A673 (cell line): ENCODE results near the gene AGBL2.

Experiments
- CTCF ChIP-seq: fragments of 300-800, 200-600 bp; sonication (generic); conservative IDR thresholded peaks from 2 replicates; pipeline ENCODE4 v1.5.1; 2017; ENCODE audit warnings: low read depth, mild to moderate bottlenecking, antibody characterized with exemption, low read length, moderate library complexity, mixed read lengths
- EZH2 ChIP-seq: fragments of 200-600 bp; sonication (generic); IDR thresholded peaks from 2 replicates; pipeline ENCODE4 v1.6.1; 2017; ENCODE audit warnings: borderline replicate concordance, low read depth, mild to moderate bottlenecking, mixed read lengths, antibody characterized with exemption, low read length; ENCODE audit not compliant: poor library complexity, severe bottlenecking

- TF ChIP-seq EZH2, result no peak
- TF ChIP-seq CTCF, result no peak
Observed at GRCh38 chr11:47711816-47712215, 3.4 kb downstream of the AGBL2 start.
